ENCODE measurements around the gene PRH1.

DNA sequence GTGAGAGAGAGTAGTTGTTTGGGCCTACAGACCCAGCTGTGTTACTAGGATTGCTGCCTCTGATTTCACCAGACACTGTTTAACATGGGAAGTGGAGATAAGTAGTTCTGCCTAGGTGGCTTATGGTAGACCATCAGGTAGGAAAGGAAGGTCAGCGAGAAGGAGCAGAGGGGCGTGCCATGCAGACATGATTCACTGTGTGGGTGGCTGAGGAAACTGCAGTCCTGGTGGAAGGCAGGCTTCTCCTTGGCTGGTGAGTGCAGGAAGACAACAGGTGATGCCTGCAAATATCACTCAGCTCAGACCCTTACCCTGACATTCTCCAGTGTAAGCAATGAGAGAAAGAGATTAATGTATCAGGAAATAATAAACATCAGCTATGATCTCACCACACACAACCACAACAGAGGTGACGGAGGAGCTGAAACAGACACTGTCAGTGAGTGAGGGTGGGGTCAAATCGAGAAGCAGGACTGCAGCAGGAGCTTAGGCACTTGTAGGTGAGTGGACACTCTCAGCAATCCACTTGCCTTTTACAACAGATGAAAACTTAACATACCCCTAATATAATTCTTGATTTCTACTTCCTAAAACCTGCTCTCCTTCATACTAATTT is 32.7 kb downstream of the PRH1 start:
- TF ChIP-seq, protein P1, sequence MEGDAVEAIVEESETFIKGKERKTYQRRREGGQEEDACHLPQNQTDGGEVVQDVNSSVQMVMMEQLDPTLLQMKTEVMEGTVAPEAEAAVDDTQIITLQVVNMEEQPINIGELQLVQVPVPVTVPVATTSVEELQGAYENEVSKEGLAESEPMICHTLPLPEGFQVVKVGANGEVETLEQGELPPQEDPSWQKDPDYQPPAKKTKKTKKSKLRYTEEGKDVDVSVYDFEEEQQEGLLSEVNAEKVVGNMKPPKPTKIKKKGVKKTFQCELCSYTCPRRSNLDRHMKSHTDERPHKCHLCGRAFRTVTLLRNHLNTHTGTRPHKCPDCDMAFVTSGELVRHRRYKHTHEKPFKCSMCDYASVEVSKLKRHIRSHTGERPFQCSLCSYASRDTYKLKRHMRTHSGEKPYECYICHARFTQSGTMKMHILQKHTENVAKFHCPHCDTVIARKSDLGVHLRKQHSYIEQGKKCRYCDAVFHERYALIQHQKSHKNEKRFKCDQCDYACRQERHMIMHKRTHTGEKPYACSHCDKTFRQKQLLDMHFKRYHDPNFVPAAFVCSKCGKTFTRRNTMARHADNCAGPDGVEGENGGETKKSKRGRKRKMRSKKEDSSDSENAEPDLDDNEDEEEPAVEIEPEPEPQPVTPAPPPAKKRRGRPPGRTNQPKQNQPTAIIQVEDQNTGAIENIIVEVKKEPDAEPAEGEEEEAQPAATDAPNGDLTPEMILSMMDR (IDR thresholded peaks at IDR 0.05; ENCODE audit: insufficient read depth, low read length), result no peak
- no peak for TF ChIP-seq POLR2AphosphoS5 (IDR thresholded peaks at IDR 0.05; ENCODE audit: low read depth)
- TF ChIP-seq, protein P2, sequence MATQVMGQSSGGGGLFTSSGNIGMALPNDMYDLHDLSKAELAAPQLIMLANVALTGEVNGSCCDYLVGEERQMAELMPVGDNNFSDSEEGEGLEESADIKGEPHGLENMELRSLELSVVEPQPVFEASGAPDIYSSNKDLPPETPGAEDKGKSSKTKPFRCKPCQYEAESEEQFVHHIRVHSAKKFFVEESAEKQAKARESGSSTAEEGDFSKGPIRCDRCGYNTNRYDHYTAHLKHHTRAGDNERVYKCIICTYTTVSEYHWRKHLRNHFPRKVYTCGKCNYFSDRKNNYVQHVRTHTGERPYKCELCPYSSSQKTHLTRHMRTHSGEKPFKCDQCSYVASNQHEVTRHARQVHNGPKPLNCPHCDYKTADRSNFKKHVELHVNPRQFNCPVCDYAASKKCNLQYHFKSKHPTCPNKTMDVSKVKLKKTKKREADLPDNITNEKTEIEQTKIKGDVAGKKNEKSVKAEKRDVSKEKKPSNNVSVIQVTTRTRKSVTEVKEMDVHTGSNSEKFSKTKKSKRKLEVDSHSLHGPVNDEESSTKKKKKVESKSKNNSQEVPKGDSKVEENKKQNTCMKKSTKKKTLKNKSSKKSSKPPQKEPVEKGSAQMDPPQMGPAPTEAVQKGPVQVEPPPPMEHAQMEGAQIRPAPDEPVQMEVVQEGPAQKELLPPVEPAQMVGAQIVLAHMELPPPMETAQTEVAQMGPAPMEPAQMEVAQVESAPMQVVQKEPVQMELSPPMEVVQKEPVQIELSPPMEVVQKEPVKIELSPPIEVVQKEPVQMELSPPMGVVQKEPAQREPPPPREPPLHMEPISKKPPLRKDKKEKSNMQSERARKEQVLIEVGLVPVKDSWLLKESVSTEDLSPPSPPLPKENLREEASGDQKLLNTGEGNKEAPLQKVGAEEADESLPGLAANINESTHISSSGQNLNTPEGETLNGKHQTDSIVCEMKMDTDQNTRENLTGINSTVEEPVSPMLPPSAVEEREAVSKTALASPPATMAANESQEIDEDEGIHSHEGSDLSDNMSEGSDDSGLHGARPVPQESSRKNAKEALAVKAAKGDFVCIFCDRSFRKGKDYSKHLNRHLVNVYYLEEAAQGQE (IDR thresholded peaks at IDR 0.05; ENCODE audit: insufficient replicate concordance, low read depth), result no peak
- TF ChIP-seq GABPA (IDR thresholded peaks at IDR 0.05; ENCODE audit: low read depth), result no peak

Measured in HL-60 (cell line).